ENCODE measurements around the gene MCTP2.

The MCTP2 gene

DNA sequence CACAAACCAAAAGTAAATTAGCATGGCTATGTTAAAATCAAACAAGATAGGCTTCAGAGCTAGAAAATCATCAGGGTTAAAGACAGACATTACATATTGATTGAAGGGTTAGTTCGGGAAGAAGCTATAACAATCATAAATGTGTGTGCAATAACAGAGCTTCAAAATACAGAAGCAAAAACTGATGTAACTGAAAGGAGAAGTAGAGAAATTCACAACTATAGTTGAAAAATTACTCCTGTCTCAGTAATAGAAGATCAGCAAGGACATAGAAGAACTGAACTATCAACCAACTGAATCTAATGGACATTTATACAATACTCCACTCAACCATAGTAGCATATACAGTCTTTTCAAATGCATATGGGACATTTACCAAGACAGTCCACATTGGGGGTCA, 59.4 kb downstream of the MCTP2 start:
- Histone ChIP-seq H3K9me3 (ENCODE audit: insufficient read depth, low read depth, low read length) (peaks cover 10% of the 10 kb centered on the region; the same call in 1 of the 2 replicates), H3K36me3 (ENCODE audit: insufficient read depth, low read depth, low read length) (no peaks in the 10 kb centered on the region), H3K27me3 (ENCODE audit: insufficient read depth, low read length) (no peaks in the 10 kb centered on the region), H3K9ac (ENCODE audit: low read depth, low read length) (no peak overlapping the region), H3K4me1 (ENCODE audit: insufficient read depth, low read length) (peaks cover 10% of the 10 kb centered on the region; the same call in 1 of the 2 replicates), H3K27ac (ENCODE audit: low read length) (no peak overlapping the region), H3K4me3 (ENCODE audit: low read length) (no peak overlapping the region)

DNA sequence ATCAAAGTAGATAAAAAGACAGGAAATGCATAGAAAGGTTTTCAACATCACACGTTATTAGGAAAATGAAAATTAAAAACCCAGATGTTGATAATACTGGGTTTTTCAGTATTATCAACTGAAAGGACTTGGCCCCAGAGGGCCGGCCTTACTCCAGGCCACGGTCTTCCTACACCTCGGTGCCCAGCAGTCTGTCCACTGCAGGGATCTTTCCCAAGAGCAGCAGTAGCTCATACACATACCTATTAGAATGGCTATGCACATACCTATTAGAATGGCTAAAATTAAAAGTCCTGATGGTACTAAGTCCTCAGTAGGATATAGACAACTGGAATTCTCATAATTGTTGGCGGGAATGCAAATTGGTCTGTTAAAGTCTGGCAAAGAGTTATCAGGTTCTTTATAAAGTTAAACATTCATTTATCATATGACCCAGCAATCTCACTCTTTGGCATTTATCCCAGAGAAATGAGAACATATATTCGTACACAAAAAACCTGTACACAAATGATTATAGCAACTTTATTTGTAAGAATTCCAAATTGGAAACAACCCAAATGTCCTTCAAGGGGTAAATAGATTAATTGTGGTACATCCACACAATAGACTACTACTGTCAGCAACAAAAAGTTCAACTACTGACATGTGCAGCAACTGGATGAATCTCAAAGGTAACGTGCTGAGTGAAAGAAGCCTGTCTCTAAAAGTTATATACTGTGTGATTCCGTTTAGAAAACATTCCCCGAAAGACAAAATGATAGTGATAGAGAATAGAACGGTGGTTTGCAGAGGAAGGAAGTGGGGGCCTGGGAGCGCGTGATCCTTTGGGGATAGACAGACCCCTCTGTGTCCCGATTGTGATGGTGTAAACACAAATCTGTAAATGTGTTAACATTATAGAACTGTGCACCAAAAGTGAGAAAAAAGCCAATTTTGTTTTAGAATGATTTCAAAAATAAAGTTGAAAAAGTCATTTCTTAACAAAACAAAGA, 62.3 kb downstream of the MCTP2 start:
- Histone ChIP-seq H3K27me3 (ENCODE audit: insufficient read depth, low read length) (no peaks in the 10 kb centered on the region), H3K9ac (ENCODE audit: low read depth, low read length) (no peak overlapping the region), H3K27ac (ENCODE audit: low read length) (no peak overlapping the region), H3K4me3 (ENCODE audit: low read length) (no peak overlapping the region), H3K9me3 (ENCODE audit: insufficient read depth, low read depth, low read length) (peaks cover 10% of the 10 kb centered on the region; the same call in 1 of the 2 replicates), H3K4me1 (ENCODE audit: insufficient read depth, low read length) (no peaks in the 10 kb centered on the region), H3K36me3 (ENCODE audit: insufficient read depth, low read depth, low read length) (no peaks in the 10 kb centered on the region)

DNA sequence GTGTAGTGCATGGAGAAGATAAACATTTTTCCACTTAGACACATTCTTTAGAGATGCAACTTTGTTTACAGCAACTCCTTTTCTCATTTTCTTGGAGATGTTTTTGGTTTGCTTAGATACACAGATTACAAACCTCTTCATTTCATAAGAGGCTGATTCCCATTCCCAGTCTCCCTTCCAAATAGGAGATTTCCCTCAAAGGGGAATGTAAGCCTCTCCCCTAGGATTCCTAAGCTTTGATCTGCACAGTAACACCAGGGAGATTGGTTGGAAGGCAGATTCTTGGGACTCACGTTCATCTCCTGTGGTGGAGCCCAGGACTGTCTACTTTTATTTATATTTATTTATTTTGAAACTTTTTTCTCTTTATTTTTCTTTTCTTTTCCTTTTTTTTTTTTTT, 63.2 kb downstream of the MCTP2 start:
- no peak overlapping the region for H3K4me3 ChIP-seq (ENCODE audit: low read length)
- no peaks in the 10 kb centered on the region for H3K4me1 ChIP-seq (ENCODE audit: insufficient read depth, low read length)
- no peaks in the 10 kb centered on the region for H3K36me3 ChIP-seq (ENCODE audit: insufficient read depth, low read depth, low read length)
- H3K27me3 ChIP-seq (ENCODE audit: insufficient read depth, low read length) = no peaks in the 10 kb centered on the region
- no peak overlapping the region for H3K27ac ChIP-seq (ENCODE audit: low read length)
- H3K9ac ChIP-seq (ENCODE audit: low read depth, low read length) = no peak overlapping the region
- peaks cover 10% of the 10 kb centered on the region; the same call in 1 of the 2 replicates for H3K9me3 ChIP-seq (ENCODE audit: insufficient read depth, low read depth, low read length)

DNA sequence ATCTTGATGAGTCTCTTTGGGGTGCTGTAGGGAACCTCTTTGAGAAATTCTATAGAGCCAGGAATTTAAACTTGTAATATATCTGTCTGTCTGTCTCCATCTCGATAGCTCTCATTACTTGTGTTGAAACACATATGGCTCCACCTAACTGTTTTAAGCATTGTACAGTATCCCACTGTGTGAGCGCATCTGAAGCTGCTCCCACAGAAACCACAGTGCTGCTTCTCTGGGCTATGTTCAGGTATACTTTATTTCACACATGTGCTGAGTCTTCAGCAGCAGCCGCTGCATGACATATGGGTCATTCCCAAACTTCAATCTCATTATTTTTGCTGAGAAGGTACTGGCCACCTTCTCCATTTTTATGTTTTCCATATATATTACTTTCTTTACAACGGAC, 63.9 kb downstream of the MCTP2 start:
- no peaks in the 10 kb centered on the region for H3K4me1 ChIP-seq (ENCODE audit: insufficient read depth, low read length)
- no peaks in the 10 kb centered on the region for H3K27me3 ChIP-seq (ENCODE audit: insufficient read depth, low read length)
- no peak overlapping the region for H3K27ac ChIP-seq (ENCODE audit: low read length)
- H3K4me3 ChIP-seq (ENCODE audit: low read length) = no peak overlapping the region
- no peaks in the 10 kb centered on the region for H3K36me3 ChIP-seq (ENCODE audit: insufficient read depth, low read depth, low read length)
- no peak overlapping the region for H3K9ac ChIP-seq (ENCODE audit: low read depth, low read length)
- peaks cover 7% of the 10 kb centered on the region; the same call in 1 of the 2 replicates for H3K9me3 ChIP-seq (ENCODE audit: insufficient read depth, low read depth, low read length)

DNA sequence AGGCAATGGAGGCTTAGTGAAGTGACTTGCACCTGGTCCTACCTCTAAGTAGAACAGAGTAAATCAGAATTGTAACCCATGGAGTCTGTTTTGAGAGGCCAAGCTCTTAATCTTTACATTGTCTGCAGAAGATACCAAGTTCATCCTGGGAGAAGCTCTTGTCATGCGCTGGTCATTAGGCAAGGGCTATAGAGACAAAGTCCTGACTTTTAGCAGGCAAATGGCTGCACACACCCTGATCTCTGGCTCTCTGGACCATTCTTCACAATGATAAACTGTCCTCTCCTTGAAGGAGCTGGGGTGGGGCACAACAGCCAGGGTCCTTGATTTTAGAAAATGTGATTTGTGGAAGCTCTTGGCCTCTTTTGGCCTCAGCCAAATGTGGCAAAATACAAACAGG, 65.4 kb downstream of the MCTP2 start:
- H3K4me1 ChIP-seq (ENCODE audit: insufficient read depth, low read length) = no peaks in the 10 kb centered on the region
- no peak overlapping the region for H3K4me3 ChIP-seq (ENCODE audit: low read length)
- no peak overlapping the region for H3K9ac ChIP-seq (ENCODE audit: low read depth, low read length)
- no peaks in the 10 kb centered on the region for H3K9me3 ChIP-seq (ENCODE audit: insufficient read depth, low read depth, low read length)
- no peak overlapping the region for H3K27ac ChIP-seq (ENCODE audit: low read length)
- H3K27me3 ChIP-seq (ENCODE audit: insufficient read depth, low read length) = no peaks in the 10 kb centered on the region
- no peaks in the 10 kb centered on the region for H3K36me3 ChIP-seq (ENCODE audit: insufficient read depth, low read depth, low read length)

DNA sequence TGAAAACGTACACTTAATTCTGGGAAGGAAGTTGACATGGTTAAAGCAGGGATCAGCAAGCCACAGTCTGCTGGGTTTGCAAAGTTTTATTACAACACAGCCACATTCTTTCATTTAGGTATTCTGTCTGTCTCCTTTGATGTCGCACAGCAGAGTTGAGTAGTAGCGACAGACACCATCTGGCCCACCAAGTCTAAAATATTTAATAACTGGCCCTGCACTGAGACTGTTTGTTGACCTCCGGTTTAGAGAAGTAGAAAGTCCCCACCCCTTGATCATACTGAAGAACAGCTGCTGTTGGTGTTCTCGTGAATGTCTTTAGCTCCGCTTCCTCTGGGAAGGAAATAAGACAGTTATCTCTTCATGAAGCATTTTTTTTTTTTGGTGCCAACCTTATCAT, 66.2 kb downstream of the MCTP2 start:
- Histone ChIP-seq H3K27ac (ENCODE audit: low read length) (no peak overlapping the region), H3K27me3 (ENCODE audit: insufficient read depth, low read length) (no peaks in the 10 kb centered on the region), H3K4me3 (ENCODE audit: low read length) (no peak overlapping the region), H3K9me3 (ENCODE audit: insufficient read depth, low read depth, low read length) (no peaks in the 10 kb centered on the region), H3K9ac (ENCODE audit: low read depth, low read length) (no peak overlapping the region), H3K36me3 (ENCODE audit: insufficient read depth, low read depth, low read length) (no peaks in the 10 kb centered on the region), H3K4me1 (ENCODE audit: insufficient read depth, low read length) (no peaks in the 10 kb centered on the region)

DNA sequence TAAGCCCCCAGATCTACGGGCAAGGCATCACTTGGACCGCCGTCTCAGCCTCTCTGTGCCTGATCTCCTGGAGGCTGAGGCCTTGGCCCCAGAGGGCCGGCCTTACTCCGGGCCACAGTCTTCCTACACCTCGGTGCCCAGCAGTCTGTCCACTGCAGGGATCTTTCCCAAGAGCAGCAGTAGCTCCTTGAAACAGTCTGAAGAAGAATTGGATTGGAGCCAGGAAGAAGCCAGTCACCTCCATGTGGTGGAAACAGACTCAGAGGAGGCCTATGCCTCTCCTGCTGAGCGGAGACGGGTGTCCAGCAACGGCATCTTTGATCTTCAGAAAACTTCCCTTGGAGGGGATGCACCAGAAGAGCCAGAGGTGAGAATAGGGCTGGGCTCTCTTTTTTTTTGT, 67.0 kb downstream of the MCTP2 start:
- no peaks in the 10 kb centered on the region for H3K4me1 ChIP-seq (ENCODE audit: insufficient read depth, low read length)
- H3K27ac ChIP-seq (ENCODE audit: low read length) = no peak overlapping the region
- no peak overlapping the region for H3K4me3 ChIP-seq (ENCODE audit: low read length)
- no peak overlapping the region for H3K9ac ChIP-seq (ENCODE audit: low read depth, low read length)
- no peaks in the 10 kb centered on the region for H3K9me3 ChIP-seq (ENCODE audit: insufficient read depth, low read depth, low read length)
- H3K36me3 ChIP-seq (ENCODE audit: insufficient read depth, low read depth, low read length) = no peaks in the 10 kb centered on the region
- H3K27me3 ChIP-seq (ENCODE audit: insufficient read depth, low read length) = no peaks in the 10 kb centered on the region

DNA sequence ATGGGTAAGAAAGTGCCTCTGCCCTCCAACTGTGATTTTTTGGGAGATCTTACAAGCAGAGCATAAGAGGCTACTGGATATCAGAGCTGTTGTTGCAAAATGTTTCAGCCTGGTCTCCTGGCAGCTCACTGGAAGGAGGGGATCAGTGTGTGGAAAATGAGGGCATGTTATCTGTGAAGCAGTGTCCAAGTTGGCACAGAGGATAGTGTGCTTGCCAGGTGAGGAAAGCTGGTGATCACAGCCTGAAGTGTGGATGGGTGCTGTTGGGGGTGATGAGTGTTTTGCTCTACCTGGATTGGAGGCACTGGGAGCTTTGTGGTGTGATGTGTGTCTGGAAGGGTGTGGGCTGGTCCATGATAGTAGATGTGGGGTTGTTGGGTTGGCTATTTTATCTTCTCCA, 69.3 kb downstream of the MCTP2 start:
- Histone ChIP-seq H3K27ac (ENCODE audit: low read length) (no peak overlapping the region), H3K4me3 (ENCODE audit: low read length) (no peak overlapping the region), H3K9ac (ENCODE audit: low read depth, low read length) (no peak overlapping the region), H3K27me3 (ENCODE audit: insufficient read depth, low read length) (no peaks in the 10 kb centered on the region), H3K9me3 (ENCODE audit: insufficient read depth, low read depth, low read length) (no peaks in the 10 kb centered on the region), H3K4me1 (ENCODE audit: insufficient read depth, low read length) (no peaks in the 10 kb centered on the region), H3K36me3 (ENCODE audit: insufficient read depth, low read depth, low read length) (no peaks in the 10 kb centered on the region)

DNA sequence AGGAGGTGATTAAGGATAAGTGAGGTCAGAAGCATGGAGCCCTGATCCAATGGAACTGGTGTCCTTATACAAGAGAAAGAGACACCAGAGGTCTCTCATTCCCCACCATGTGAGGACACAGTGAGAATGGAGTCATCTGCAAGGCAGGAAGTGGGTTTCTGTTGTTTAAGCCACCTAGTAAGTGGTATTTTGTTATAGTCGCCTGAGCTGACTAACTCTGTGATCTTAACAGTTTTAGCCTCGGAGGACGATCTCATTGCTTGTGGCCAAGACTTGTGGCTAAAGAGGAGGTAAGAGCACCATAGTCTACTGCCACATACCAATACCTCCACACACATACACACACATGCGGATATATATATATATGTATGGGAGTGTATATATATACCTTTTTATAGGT, 73.8 kb downstream of the MCTP2 start:
- Histone ChIP-seq H3K36me3 (ENCODE audit: insufficient read depth, low read depth, low read length) (no peaks in the 10 kb centered on the region), H3K27ac (ENCODE audit: low read length) (no peak overlapping the region)

DNA sequence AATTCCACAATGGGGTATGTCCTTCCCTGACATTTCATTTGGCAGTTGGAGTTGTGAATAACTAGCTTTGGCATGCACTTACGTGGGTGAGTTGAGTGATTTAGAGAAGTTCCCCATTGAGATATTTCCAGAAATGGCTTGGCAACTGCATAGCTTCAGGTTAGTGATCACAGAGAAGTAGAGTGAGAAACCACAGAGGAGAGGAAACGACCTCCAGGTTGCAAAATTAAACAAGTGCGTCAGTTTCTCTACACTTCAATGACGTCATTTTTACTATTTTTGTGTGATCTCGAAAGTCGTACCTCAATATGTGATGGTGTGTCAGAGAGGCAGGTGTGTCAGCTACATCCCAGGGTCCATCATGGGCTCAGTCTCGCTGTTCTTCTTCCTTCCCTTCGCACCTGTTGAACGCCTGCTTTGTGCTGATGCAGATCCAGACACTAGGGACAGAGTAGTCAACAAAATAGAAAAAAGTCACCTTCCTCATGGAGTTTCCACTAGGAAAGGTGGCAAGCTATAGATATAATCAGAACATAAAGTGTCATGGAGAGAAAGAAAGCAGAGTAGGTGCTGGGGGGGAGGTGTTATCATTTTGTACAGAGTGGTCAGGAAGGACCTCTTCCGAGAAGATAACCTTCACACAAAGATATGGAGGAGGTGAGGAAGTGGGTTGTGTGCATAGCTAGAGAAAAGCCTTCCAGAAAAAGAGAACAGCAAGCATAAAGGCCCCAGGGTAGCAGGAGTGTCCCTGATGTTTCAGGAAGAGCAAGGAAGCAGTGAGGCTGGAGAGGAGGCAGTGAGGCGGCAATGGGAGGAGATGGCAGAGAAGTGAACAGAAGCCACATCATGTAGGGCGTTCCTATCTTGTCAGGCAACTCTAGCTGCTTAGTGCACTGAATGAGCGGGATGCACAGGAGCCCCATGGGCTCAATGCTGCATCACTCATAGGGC, 75.6 kb downstream of the MCTP2 start:
- no peak overlapping the region for H3K9ac ChIP-seq (ENCODE audit: low read depth, low read length)
- H3K27ac ChIP-seq (ENCODE audit: low read length) = no peak overlapping the region
- H3K36me3 ChIP-seq (ENCODE audit: insufficient read depth, low read depth, low read length) = no peaks in the 10 kb centered on the region
- no peaks in the 10 kb centered on the region for H3K27me3 ChIP-seq (ENCODE audit: insufficient read depth, low read length)
- no peak overlapping the region for H3K4me3 ChIP-seq (ENCODE audit: low read length)
- no peaks in the 10 kb centered on the region for H3K4me1 ChIP-seq (ENCODE audit: insufficient read depth, low read length)
- H3K9me3 ChIP-seq (ENCODE audit: insufficient read depth, low read depth, low read length) = no peaks in the 10 kb centered on the region

More for the DNA sequence above, 73.8 kb downstream of the MCTP2 start:
- no peaks in the 10 kb centered on the region for H3K4me1 ChIP-seq (ENCODE audit: insufficient read depth, low read length)
- H3K4me3 ChIP-seq (ENCODE audit: low read length) = no peak overlapping the region
- H3K9me3 ChIP-seq (ENCODE audit: insufficient read depth, low read depth, low read length) = no peaks in the 10 kb centered on the region
- H3K9ac ChIP-seq (ENCODE audit: low read depth, low read length) = no peak overlapping the region
- H3K27me3 ChIP-seq (ENCODE audit: insufficient read depth, low read length) = no peaks in the 10 kb centered on the region

DNA sequence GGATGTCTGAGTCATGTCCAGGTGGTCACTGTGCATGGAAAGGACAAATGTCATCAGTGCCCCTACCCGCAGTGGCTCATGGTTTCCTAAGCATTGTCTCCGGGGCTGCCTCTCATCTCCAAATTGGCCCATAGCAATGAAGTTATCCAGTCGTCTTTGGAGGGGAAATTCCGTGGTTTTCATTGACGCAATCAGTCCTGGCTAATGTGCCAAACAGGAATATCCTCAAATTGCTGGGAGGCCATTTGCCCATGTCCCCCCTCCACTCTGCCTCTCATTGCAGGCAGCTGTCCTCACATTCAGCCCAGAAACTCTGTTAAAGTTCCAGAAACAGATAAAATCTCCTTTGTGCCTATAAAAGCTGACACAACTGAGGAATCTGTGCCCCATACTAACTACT, 81.6 kb downstream of the MCTP2 start:
- Histone ChIP-seq H3K9ac (ENCODE audit: low read depth, low read length) (no peak overlapping the region), H3K27ac (ENCODE audit: low read length) (no peak overlapping the region), H3K4me3 (ENCODE audit: low read length) (no peak overlapping the region), H3K4me1 (ENCODE audit: insufficient read depth, low read length) (peaks cover 3% of the 10 kb centered on the region; the same call in 1 of the 2 replicates), H3K36me3 (ENCODE audit: insufficient read depth, low read depth, low read length) (no peaks in the 10 kb centered on the region), H3K9me3 (ENCODE audit: insufficient read depth, low read depth, low read length) (no peaks in the 10 kb centered on the region), H3K27me3 (ENCODE audit: insufficient read depth, low read length) (no peaks in the 10 kb centered on the region)

All from iPS-20b (cell line).